ENCODE data around the gene GTPBP6. TPM values are rescaled to one million over a fixed set of nuclear protein-coding genes. Genes with fewer than 3 reads are reported as not detected.

GTPBP6 gene
- total RNA-seq (2022) (72.4 and 75.0 TPM in 2 replicates), Bru-seq, nascent RNA (percentile 66 among the genes with signal in this experiment), BruChase-seq, experiment 1, labeled RNA remaining after a 2-hour chase (percentile 81 among the genes with signal in this experiment), BruChase-seq, experiment 2, labeled RNA remaining after a 6-hour chase (percentile 90 among the genes with signal in this experiment)
- long read RNA-seq, transcript GTPBP6-202 (4 exons, 2,016 nt) = minor isoform, 5 of 161 reads
- long read RNA-seq, transcript GTPBP6-201 (10 exons, 1,907 nt) = major isoform, 115 of 161 reads
- long read RNA-seq, partial matches to known transcripts = 12 of 161 reads
- long read RNA-seq, other reads (novel, unspliced or antisense) = 29 of 161 reads

DNA sequence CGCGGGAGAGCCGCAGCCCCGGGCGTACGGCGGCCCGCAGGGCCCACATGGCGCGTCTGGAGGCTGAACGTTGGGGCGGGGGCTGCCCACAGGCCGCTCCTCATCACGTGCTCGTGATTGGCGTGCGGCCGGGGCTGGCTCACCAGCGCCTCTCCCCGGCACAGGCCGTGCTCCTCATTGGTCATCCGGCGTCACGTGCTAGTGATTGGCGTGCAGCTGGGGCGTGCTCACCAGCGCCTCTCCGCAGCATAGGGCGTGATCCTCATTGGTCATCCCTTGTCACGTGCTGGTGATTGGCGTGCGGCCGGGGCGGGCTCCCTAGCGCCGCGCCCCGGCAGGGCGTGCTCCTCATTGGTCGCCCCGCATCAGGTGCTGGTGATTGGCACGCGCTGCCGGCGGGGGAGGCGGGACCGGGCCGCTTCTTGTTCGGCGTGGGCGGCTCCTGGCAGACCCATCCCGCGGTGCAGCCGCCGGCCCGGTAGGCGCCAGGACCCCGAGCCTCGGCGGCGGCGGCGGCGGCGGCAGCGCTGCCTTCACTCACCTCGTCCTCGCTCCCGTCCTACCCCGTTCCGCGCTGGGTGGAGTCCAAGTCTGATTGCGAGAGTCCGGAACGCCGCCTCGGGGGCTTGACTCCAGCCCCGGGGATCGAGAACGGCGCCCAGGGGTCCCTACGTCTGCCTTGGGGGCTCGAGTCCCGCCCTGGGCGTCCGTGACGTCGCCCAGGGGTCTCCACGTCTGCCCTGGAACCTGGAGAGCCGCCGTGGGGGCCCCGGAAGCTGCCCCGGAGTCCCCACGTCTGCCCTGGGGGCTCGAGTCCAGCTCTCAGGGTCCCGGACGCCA lies at the start of gene GTPBP6:
Gene GTPBP6 (minus strand): TSS at position 58 of the 840 bp plus-strand sequence. CDS start 9 bp downstream, at position 49.
- no peak for TF ChIP-seq CTCF (IDR thresholded peaks at IDR 0.05; ENCODE audit: insufficient read depth in 1 of 2, low read depth in 1 of 2, low read length in 1 of 2, severe bottlenecking in 1 of 2, unreplicated experiment in 1 of 2)
- Mint-ChIP-seq H3K27ac (ENCODE audit: unreplicated experiment) (peak within 1 kb of the TSS; percentile 83), H3K4me3 (ENCODE audit: unreplicated experiment) (peak within 1 kb of the TSS; percentile 72), H3K27me3 (ENCODE audit: insufficient read depth, unreplicated experiment) (no peaks in the 10 kb centered on the region), H3K36me3 (ENCODE audit: insufficient read depth, unreplicated experiment) (peaks cover 36% of the 10 kb centered on the region), H3K9me3 (ENCODE audit: unreplicated experiment) (no peaks in the 10 kb centered on the region), H3K4me1 (ENCODE audit: low read depth, unreplicated experiment) (peaks cover 7% of the 10 kb centered on the region)
- H3K4me3 ChIP-seq (ENCODE audit: low read depth, low read length) = peak within 1 kb of the TSS; percentile 90
- intact Hi-C loops (cut with micrococcal nuclease; ENCODE audit: unreplicated experiment) = loop anchor here (2.0 to 5.0 kb wide), 4 partner anchors 42 to 1273 kb away; partner anchors contain the start of genes AKAP17A, ASMTL and PPP2R3B
- H3K27me3 ChIP-seq (replicated peaks; ENCODE audit: control insufficient read depth, insufficient read depth, low read length) = no peaks in the 10 kb centered on the region
- CTCF ChIA-PET = no interaction called here
- H3K9me3 ChIP-seq = no peaks in the 10 kb centered on the region
- peak; percentile 99 for DNase-seq
- no TSS peak for BruUV-seq (replicated peaks)
- no peaks in the 10 kb centered on the region for H3K4me1 ChIP-seq
- POLR2A ChIA-PET = no interaction called here
- H3K36me3 ChIP-seq (ENCODE audit: control insufficient read depth, insufficient read depth, low read length) = peaks cover 7% of the 10 kb centered on the region

DNA sequence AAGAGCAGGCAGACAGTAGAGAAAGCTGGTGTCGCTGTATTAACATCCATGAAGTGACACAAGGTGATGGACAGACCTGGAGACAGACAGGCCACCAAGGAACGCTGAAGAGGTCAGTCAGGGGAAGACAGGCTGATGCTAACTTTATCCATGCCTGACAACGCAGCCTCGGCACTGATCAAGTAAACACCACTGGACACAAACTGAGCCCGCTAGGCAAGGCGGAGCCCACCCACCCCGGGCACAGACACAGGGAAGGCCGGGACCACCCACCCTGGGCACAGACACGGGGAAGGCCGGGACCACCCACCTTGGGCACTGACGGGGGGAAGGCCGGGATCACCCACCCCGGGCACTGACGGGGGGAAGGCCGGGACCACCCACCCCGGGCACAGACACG lies 49.3 kb upstream of the GTPBP6 start:
- H3K9me3 Mint-ChIP-seq (ENCODE audit: unreplicated experiment) = peaks cover 9% of the 10 kb centered on the region
- POLR2A ChIA-PET = no interaction called here
- no peak for TF ChIP-seq CTCF (IDR thresholded peaks at IDR 0.05; ENCODE audit: insufficient read depth in 1 of 2, low read depth in 1 of 2, low read length in 1 of 2, severe bottlenecking in 1 of 2, unreplicated experiment in 1 of 2)
- H3K4me1 ChIP-seq = peaks cover 4% of the 10 kb centered on the region; the same call in 1 of the 2 replicates
- H3K27me3 ChIP-seq (replicated peaks; ENCODE audit: control insufficient read depth, insufficient read depth, low read length) = no peaks in the 10 kb centered on the region
- CTCF ChIA-PET = no interaction called here
- no peaks in the 10 kb centered on the region; the same call in 1 of the 2 replicates for H3K9me3 ChIP-seq
- DNase-seq = no peak
- no peaks in the 10 kb centered on the region for H3K27me3 Mint-ChIP-seq (ENCODE audit: insufficient read depth, unreplicated experiment)
- no TSS peak for BruUV-seq (replicated peaks)
- peaks cover 2% of the 10 kb centered on the region; the same call in 1 of the 2 replicates for H3K36me3 ChIP-seq (ENCODE audit: control insufficient read depth, insufficient read depth, low read length)
- intact Hi-C loops (cut with micrococcal nuclease; ENCODE audit: unreplicated experiment) = no loop called here
- peaks cover 6% of the 10 kb centered on the region for H3K4me1 Mint-ChIP-seq (ENCODE audit: low read depth, unreplicated experiment)
- H3K4me3 Mint-ChIP-seq (ENCODE audit: unreplicated experiment) = no peak overlapping the region
- peak overlapping the region; percentile 9 for H3K27ac Mint-ChIP-seq (ENCODE audit: unreplicated experiment)
- peaks cover 23% of the 10 kb centered on the region for H3K36me3 Mint-ChIP-seq (ENCODE audit: insufficient read depth, unreplicated experiment)
- H3K4me3 ChIP-seq (ENCODE audit: low read depth, low read length) = no peak overlapping the region

DNA sequence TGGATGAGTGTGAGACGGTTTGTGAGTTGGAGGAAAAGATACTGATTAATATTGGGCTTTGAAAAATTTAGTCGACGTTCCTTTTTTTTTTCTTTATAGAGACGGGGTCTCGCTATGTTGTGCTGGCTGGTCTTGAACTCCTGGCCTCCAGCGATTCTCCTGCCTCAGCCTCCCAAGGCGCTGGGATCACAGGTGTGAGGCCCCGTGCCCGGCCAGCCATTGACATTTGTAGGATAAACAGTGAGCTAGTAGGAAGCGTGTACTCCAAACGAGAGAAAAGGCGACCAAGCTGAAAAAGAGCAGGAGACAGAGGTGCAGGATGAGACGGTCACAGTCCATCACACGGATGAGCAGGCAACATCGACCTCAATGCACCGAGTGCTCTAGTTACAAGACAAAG lies 48.8 kb upstream of the GTPBP6 start:
- Mint-ChIP-seq H3K27me3 (ENCODE audit: insufficient read depth, unreplicated experiment) (no peaks in the 10 kb centered on the region), H3K4me1 (ENCODE audit: low read depth, unreplicated experiment) (peaks cover 6% of the 10 kb centered on the region), H3K36me3 (ENCODE audit: insufficient read depth, unreplicated experiment) (peaks cover 26% of the 10 kb centered on the region), H3K9me3 (ENCODE audit: unreplicated experiment) (peaks cover 13% of the 10 kb centered on the region), H3K27ac (ENCODE audit: unreplicated experiment) (peak overlapping the region; percentile 9), H3K4me3 (ENCODE audit: unreplicated experiment) (no peak overlapping the region)
- CTCF ChIA-PET = no interaction called here
- DNase-seq = no peak
- Histone ChIP-seq H3K27me3 (replicated peaks; ENCODE audit: control insufficient read depth, insufficient read depth, low read length) (no peaks in the 10 kb centered on the region), H3K36me3 (ENCODE audit: control insufficient read depth, insufficient read depth, low read length) (peaks cover 2% of the 10 kb centered on the region; the same call in 1 of the 2 replicates), H3K4me3 (ENCODE audit: low read depth, low read length) (no peak overlapping the region), H3K9me3 (no peaks in the 10 kb centered on the region; the same call in 1 of the 2 replicates), H3K4me1 (peaks cover under 1% of the 10 kb centered on the region; the same call in 1 of the 2 replicates)
- no peak for TF ChIP-seq CTCF (IDR thresholded peaks at IDR 0.05; ENCODE audit: insufficient read depth in 1 of 2, low read depth in 1 of 2, low read length in 1 of 2, severe bottlenecking in 1 of 2, unreplicated experiment in 1 of 2)
- POLR2A ChIA-PET = no interaction called here
- intact Hi-C loops (cut with micrococcal nuclease; ENCODE audit: unreplicated experiment) = no loop called here
- BruUV-seq (replicated peaks) = no TSS peak

Data from Caco-2 (cell line).